ENCODE measurements around the gene C4orf36. TPM values are rescaled to one million over a fixed set of nuclear protein-coding genes. Genes with fewer than 3 reads are reported as not detected.

The C4orf36 gene, protein sequence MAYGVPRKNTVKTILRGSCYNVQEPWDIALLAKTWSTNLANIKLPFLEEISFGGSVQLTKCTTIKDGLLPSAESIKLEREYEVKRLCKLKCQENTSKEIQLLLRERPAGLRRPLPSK
- 1.2 and 1.3 TPM in 2 replicates for total RNA-seq
- 2.0 and 2.3 TPM in 2 replicates for polyA plus RNA-seq

GRCh38 chr4:86891762-86892635, at the start of gene C4orf36:
TSS of gene C4orf36 (minus strand) at chr4:86892422. CDS start at chr4:86891520, 902 bp downstream.
- under 1% methylated on average over 68 of the region's 84 CpGs for WGBS (ENCODE audit: low lambda C conversion rate, missing lambda C conversion rate)
- Histone ChIP-seq H4K20me1 (ENCODE audit: insufficient read depth, poor library complexity, severe bottlenecking) (no peaks in the 10 kb centered on the region), H3K9me3 (ENCODE audit: low read depth) (no peaks in the 10 kb centered on the region), H3K9me2 (replicated peaks; ENCODE audit: insufficient read depth) (no peaks in the 10 kb centered on the region), H3K27ac (peak within 1 kb of the TSS; percentile 93), H3K4me3 (peak within 1 kb of the TSS; percentile 95), H3K4me2 (peak within 1 kb of the TSS; percentile 90), H3K27me3 (no peaks in the 10 kb centered on the region), H3K79me2 (no peaks in the 10 kb centered on the region), H3K4me1 (ENCODE audit: insufficient read depth) (peaks cover 14% of the 10 kb centered on the region), H3K36me3 (replicated peaks; ENCODE audit: insufficient read depth, low read depth) (no peaks in the 10 kb centered on the region), H2AFZ (peak within 1 kb of the TSS; percentile 100)
- TF ChIP-seq, protein P1, sequence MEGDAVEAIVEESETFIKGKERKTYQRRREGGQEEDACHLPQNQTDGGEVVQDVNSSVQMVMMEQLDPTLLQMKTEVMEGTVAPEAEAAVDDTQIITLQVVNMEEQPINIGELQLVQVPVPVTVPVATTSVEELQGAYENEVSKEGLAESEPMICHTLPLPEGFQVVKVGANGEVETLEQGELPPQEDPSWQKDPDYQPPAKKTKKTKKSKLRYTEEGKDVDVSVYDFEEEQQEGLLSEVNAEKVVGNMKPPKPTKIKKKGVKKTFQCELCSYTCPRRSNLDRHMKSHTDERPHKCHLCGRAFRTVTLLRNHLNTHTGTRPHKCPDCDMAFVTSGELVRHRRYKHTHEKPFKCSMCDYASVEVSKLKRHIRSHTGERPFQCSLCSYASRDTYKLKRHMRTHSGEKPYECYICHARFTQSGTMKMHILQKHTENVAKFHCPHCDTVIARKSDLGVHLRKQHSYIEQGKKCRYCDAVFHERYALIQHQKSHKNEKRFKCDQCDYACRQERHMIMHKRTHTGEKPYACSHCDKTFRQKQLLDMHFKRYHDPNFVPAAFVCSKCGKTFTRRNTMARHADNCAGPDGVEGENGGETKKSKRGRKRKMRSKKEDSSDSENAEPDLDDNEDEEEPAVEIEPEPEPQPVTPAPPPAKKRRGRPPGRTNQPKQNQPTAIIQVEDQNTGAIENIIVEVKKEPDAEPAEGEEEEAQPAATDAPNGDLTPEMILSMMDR (IDR thresholded peaks at IDR 0.05; ENCODE audit: poor library complexity): no peak
- no peak for TF ChIP-seq EZH2 (IDR thresholded peaks at IDR 0.05; ENCODE audit: borderline replicate concordance)
- TF ChIP-seq EZH2phosphoT487 (IDR thresholded peaks at IDR 0.05; ENCODE audit: low read depth, severe bottlenecking, unreplicated experiment): no peak
- peak; percentile 77 for DNase-seq (ENCODE audit: low spot score)

DNA sequence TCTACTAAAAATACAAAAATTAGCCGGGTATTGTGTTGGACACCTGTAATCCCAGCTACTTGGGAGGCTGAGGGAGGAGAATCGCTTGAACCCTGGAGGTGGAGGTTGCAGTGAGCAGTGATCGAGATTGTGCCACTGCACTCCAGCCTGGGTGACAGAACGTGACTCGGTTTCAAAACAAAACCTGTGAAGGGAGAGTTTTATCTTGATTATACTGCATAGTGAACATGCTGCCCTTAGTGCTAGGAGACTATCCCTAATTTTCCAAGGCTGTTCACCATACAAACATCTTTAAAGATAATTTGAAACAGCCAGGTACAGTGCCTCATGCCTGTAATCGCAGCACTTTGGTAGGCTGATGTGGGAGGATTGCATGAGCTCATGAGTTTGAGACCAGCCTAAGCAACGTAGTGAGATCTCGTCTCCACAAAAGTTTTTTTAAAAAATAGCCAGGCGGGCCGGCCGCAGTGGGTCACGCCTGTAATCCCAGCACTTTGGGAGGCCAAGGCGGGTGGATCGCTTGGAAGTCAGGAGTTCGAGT, 48.8 kb upstream of the C4orf36 start:
- H3K4me1 ChIP-seq (ENCODE audit: insufficient read depth): peaks cover 33% of the 10 kb centered on the region
- H3K9me3 ChIP-seq (ENCODE audit: low read depth): no peaks in the 10 kb centered on the region
- peak overlapping the region; percentile 63 for H3K27ac ChIP-seq
- H3K27me3 ChIP-seq: no peaks in the 10 kb centered on the region
- WGBS (ENCODE audit: low lambda C conversion rate, missing lambda C conversion rate): 93% methylated on average over 15 of the region's 15 CpGs
- H4K20me1 ChIP-seq (ENCODE audit: insufficient read depth, poor library complexity, severe bottlenecking): no peaks in the 10 kb centered on the region
- H3K4me3 ChIP-seq: no peak overlapping the region
- no peak for DNase-seq (ENCODE audit: low spot score)
- no peaks in the 10 kb centered on the region for H3K9me2 ChIP-seq (replicated peaks; ENCODE audit: insufficient read depth)
- no peak overlapping the region for H2AFZ ChIP-seq
- no peak overlapping the region for H3K4me2 ChIP-seq
- no peaks in the 10 kb centered on the region for H3K36me3 ChIP-seq (replicated peaks; ENCODE audit: insufficient read depth, low read depth)
- TF ChIP-seq, protein P1 (IDR thresholded peaks at IDR 0.05; ENCODE audit: poor library complexity): no peak
- H3K79me2 ChIP-seq: peaks cover 85% of the 10 kb centered on the region

GRCh38 chr4:86939729-86940575, 47.7 kb upstream of the C4orf36 start:
- H3K4me2 ChIP-seq: peak overlapping the region; percentile 85
- H3K27ac ChIP-seq: peak overlapping the region; percentile 63
- no peaks in the 10 kb centered on the region for H3K27me3 ChIP-seq
- no peaks in the 10 kb centered on the region for H3K36me3 ChIP-seq (replicated peaks; ENCODE audit: insufficient read depth, low read depth)
- TF ChIP-seq EZH2phosphoT487 (IDR thresholded peaks at IDR 0.05; ENCODE audit: low read depth, severe bottlenecking, unreplicated experiment) (no peak), EZH2 (IDR thresholded peaks at IDR 0.05; ENCODE audit: borderline replicate concordance) (no peak)
- TF ChIP-seq, protein P1 (IDR thresholded peaks at IDR 0.05; ENCODE audit: poor library complexity): no peak
- no peak overlapping the region for H2AFZ ChIP-seq
- no peaks in the 10 kb centered on the region for H4K20me1 ChIP-seq (ENCODE audit: insufficient read depth, poor library complexity, severe bottlenecking)
- H3K9me2 ChIP-seq (replicated peaks; ENCODE audit: insufficient read depth): no peaks in the 10 kb centered on the region
- 67% methylated on average over 8 of the region's 8 CpGs for WGBS (ENCODE audit: low lambda C conversion rate, missing lambda C conversion rate)
- no peaks in the 10 kb centered on the region for H3K9me3 ChIP-seq (ENCODE audit: low read depth)
- H3K79me2 ChIP-seq: peaks cover 75% of the 10 kb centered on the region
- peaks cover 33% of the 10 kb centered on the region for H3K4me1 ChIP-seq (ENCODE audit: insufficient read depth)
- no peak overlapping the region for H3K4me3 ChIP-seq
- DNase-seq (ENCODE audit: low spot score): no peak

Data from hepatocyte (in vitro differentiated cells).